Ovary (tissue), 9 donors: ENCODE results near the gene NETO2. TPM values are rescaled to one million over a fixed set of nuclear protein-coding genes. Genes with fewer than 3 reads are reported as not detected.
"Not testable (repeated sequence)": the region's sequence is repeated elsewhere in the genome, so short reads cannot be mapped to it uniquely, and the experiment has no call there.

Experiments
- DNase-seq, 5 donors: peaks; one replicate each; pipeline ENCODE4 v3.0.0-alpha.2; 2019 to 2020
- H3K27ac ChIP-seq, 2 donors: fragments of 200-600 bp; one replicate each; pipeline versions ENCODE4 v1.5.1 to v1.8.0; 2019 to 2022
- H3K27me3 ChIP-seq: fragments of 200-600 bp; one replicate; pipeline ENCODE4 v1.8.0; 2022
- H3K36me3 ChIP-seq: fragments of 200-600 bp; sonication (generic); one replicate; pipeline ENCODE4 v1.5.1; 2019
- H3K4me1 ChIP-seq: one replicate; pipeline ENCODE4 v1.8.1; 2013; ENCODE audit warnings: mild to moderate bottlenecking, moderate library complexity; ENCODE audit not compliant: insufficient read depth
- H3K4me3 ChIP-seq: fragments of 200-600 bp; sonication (generic); one replicate; pipeline ENCODE4 v1.5.1; 2017
- H3K9me3 ChIP-seq, 2 donors: fragments of 200-600 bp in 1 of 2; sonication (generic) in 1 of 2; one replicate each; pipeline versions ENCODE4 v1.5.1 to v1.8.1; 2013 to 2019; ENCODE audit warnings: mild to moderate bottlenecking in 1 of 2, moderate library complexity in 1 of 2
- EP300 ChIP-seq: sonication (generic); formaldehyde crosslinking; IDR thresholded peaks from one replicate; pipeline ENCODE4 v1.6.1; 2017; ENCODE audit warnings: antibody characterized with exemption
- POLR2A ChIP-seq: fragments of 450-650 bp; IDR thresholded peaks from one replicate; pipeline ENCODE4 v1.6.1; 2017; ENCODE audit warnings: antibody characterized with exemption, mild to moderate bottlenecking, moderate library complexity
- WGBS, 3 donors: extraction: QIAGEN DNeasy Blood & Tissue Kit in 1 of 3; methylation state at CpG; one replicate each; pipeline versions ENCODE4 v1.1.5 to v1.1.7; 2013 to 2017; 5-methylcytosine and 5-hydroxymethylcytosine counted together
- intact Hi-C, 4 donors: fragments of 100-400 bp; cut with DNase I; formaldehyde crosslinking; loops; one replicate each; pipeline versions ENCODE4 v1.11.0 to v1.15.1; 2022 to 2023
- polyA plus RNA-seq, 2 donors: library from polyadenylated mRNA; stranded (reverse); fragments of 200-250 nt in 1 of 2; fragments of 350-450 nt in 1 of 2; fragmentation: Illumina TruSeq in 1 of 2; extraction: RNeasy Lipid Tissue Mini Kit (QIAGEN cat#74804) in 1 of 2; gene quantifications; one replicate each; pipeline ENCODE4 v1.2.3, GENCODE V29; 2013 to 2014
- total RNA-seq, 7 donors: library from RNA; depleted of rRNA in 2 of 7; stranded (reverse); fragments of >200 nt in 2 of 7; fragmentation: NEBNext Ultra II Directional in 3 of 7; extraction: Animal tissue kit (Norgen Biotek cat#: 25700) in 3 of 7; gene quantifications; one replicate each; pipeline versions ENCODE4 v1.1.0 to v1.2.4, GENCODE V29; 2016 to 2023
- TF ChIP-seq, protein P1 (sequence below), 3 donors: fragments of 450-650 bp in 2 of 3; fragments of 200-600 bp in 1 of 3; IDR thresholded peaks; one replicate each; pipeline versions ENCODE4 v1.5.1 to v1.8.0; 2016 to 2022; ENCODE audit warnings: antibody characterized with exemption in 3 of 3, mild to moderate bottlenecking in 1 of 3
- donor health status: DM: no; HTN: no; CAD: no; lungs with moderate emphysema.
- donor health status: DM: no; HTN: no; CAD: no.
- donor health status: Bipolar disorder and iron deficiency.
- donor health status: DM: yes; HTN: yes; CAD: no.
- donor health status: DM: no; HTN: no; CAD: no.
- donor health status: DM: yes; HTN: yes; CAD: no.

Gene NETO2
- total and polyA plus RNA-seq, 9 donors = 0.53 to 6.3 (median 1.8) TPM

DNA sequence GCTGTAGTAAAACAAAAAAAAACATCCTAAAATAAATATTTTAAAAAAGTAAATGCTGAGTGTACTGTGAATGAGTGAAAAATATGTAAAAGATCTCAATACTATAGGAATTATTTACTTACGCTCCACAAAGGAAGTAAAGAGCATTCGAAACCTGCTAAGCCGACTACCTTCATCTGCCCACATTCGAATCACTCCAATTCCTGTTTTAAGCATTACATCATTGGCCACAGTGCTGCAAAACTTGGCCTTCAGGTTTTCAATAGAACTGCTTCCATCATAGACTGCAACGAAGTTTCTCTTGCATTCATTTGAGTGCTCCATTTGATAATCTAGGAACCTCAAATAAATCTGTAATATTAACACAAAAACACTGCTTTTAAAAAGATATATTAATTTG is 34.4 kb downstream of the NETO2 start:
- 87 to 89% (median 89%) methylated on average over 5 of the region's 5 CpGs for WGBS, 3 donors
- H3K4me1 ChIP-seq = no peaks in the 10 kb centered on the region
- intact Hi-C loops = no loop called here

GRCh38 chr16:47102921-47103320 is 40.8 kb downstream of the NETO2 start:
- H3K36me3 ChIP-seq, intact Hi-C loops, H3K4me1 ChIP-seq, DNase-seq, H3K9me3 ChIP-seq, H3K27ac ChIP-seq, H3K4me3 ChIP-seq, H3K27me3 ChIP-seq: not testable (repeated sequence)
- WGBS, 3 donors = 95 to 99% (median 97%) methylated on average over 4 of the region's 4 CpGs

More for the DNA sequence above, 34.4 kb downstream of the NETO2 start:
- H3K9me3 ChIP-seq = no peaks in the 10 kb centered on the region
- no peak for DNase-seq
- TF ChIP-seq POLR2A = no peak
- TF ChIP-seq EP300 = no peak
- TF ChIP-seq, protein P1, sequence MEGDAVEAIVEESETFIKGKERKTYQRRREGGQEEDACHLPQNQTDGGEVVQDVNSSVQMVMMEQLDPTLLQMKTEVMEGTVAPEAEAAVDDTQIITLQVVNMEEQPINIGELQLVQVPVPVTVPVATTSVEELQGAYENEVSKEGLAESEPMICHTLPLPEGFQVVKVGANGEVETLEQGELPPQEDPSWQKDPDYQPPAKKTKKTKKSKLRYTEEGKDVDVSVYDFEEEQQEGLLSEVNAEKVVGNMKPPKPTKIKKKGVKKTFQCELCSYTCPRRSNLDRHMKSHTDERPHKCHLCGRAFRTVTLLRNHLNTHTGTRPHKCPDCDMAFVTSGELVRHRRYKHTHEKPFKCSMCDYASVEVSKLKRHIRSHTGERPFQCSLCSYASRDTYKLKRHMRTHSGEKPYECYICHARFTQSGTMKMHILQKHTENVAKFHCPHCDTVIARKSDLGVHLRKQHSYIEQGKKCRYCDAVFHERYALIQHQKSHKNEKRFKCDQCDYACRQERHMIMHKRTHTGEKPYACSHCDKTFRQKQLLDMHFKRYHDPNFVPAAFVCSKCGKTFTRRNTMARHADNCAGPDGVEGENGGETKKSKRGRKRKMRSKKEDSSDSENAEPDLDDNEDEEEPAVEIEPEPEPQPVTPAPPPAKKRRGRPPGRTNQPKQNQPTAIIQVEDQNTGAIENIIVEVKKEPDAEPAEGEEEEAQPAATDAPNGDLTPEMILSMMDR (IDR thresholded peaks at IDR 0.05) = no peak
- H3K36me3 ChIP-seq = no peaks in the 10 kb centered on the region
- no peaks in the 10 kb centered on the region for H3K27me3 ChIP-seq
- no peak overlapping the region for H3K4me3 ChIP-seq
- no peak overlapping the region for H3K27ac ChIP-seq

GRCh38 chr16:47097154-47097553 is 46.6 kb downstream of the NETO2 start:
- H3K27ac ChIP-seq, H3K36me3 ChIP-seq, H3K9me3 ChIP-seq, H3K4me3 ChIP-seq, H3K27me3 ChIP-seq, H3K4me1 ChIP-seq, intact Hi-C loops, DNase-seq: not testable (repeated sequence)
- 71 to 87% (median 84%) methylated on average over 6 of the region's 6 CpGs for WGBS, 3 donors

GRCh38 chr16:47096297-47096696 is 47.4 kb downstream of the NETO2 start:
- no peaks in the 10 kb centered on the region for H3K36me3 ChIP-seq
- H3K27ac ChIP-seq = no peak overlapping the region
- intact Hi-C loops = no loop called here
- H3K27me3 ChIP-seq = no peaks in the 10 kb centered on the region
- 85 to 96% (median 92%) methylated on average over 1 of the region's 1 CpG for WGBS, 3 donors
- H3K4me1 ChIP-seq = no peaks in the 10 kb centered on the region
- TF ChIP-seq POLR2A = no peak
- TF ChIP-seq, protein P1 (IDR thresholded peaks at IDR 0.05) = no peak
- no peak for TF ChIP-seq EP300
- no peaks in the 10 kb centered on the region for H3K9me3 ChIP-seq
- H3K4me3 ChIP-seq = no peak overlapping the region
- DNase-seq = no peak

DNA sequence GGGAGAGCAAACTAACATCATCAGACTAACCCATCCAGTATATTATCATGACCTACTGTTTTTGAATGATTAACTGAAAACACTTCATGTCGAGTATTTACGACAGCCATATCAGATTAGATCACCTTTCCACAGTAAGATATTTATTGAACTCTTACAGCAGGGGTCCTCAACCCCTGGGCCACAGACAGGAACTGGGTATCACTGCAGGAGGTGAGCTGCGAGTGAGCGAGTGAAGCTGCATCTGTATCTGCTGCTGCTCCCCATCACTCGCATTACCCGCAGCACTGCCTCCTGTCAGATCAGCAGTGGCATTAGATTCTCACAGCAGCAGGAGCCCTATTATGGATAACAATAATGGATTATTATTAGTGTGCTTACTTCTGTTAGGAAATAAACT is 59.5 kb downstream of the NETO2 start:
- H3K4me1 ChIP-seq = no peaks in the 10 kb centered on the region
- no peak for TF ChIP-seq POLR2A
- TF ChIP-seq EP300 = no peak
- H3K4me3 ChIP-seq = no peak overlapping the region
- no peaks in the 10 kb centered on the region for H3K9me3 ChIP-seq
- WGBS, 3 donors = 90 to 94% (median 92%) methylated on average over 6 of the region's 6 CpGs
- no peaks in the 10 kb centered on the region for H3K36me3 ChIP-seq
- H3K27ac ChIP-seq = no peak overlapping the region
- DNase-seq = no peak
- H3K27me3 ChIP-seq = no peaks in the 10 kb centered on the region
- intact Hi-C loops = no loop called here

DNA sequence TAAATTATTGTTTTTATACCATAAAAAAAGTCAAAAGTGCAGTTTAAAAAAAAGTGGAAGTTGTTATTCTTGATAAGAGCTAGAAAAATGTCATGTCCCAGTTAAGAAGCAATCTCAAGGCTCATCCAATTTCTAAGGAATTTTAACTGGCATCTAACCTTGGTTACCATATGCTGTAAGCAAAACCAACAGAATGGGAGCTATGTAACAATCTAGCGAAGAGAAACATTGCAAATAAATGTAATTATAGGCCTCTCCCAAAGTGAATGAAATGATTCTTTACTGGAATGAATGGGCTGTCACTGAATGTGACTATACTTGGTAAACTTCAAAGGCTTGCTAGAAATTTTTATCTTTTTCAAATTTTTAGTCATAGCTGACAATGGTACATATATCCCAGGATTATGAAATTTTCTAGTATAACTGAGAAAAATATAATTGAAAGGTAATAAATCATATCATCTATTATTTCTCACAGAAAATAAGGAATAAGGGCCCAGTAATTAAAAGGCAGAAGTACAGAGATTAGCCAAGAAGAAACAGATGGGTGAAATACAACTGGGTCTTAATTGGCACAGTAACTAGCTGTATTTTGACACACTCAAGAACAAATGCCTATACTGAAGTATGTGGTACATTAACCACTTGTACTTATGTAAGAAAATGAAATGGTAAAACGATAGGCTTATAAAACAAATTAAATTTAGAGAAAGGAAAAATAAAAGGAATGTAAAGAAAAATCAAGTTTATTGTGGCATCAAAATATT is 61.5 kb downstream of the NETO2 start:
- Histone ChIP-seq H3K4me3 (no peak overlapping the region), H3K4me1 (no peaks in the 10 kb centered on the region), H3K27ac (no peak overlapping the region), H3K36me3 (no peaks in the 10 kb centered on the region), H3K9me3 (no peaks in the 10 kb centered on the region), H3K27me3 (no peaks in the 10 kb centered on the region)
- no peak for TF ChIP-seq EP300
- TF ChIP-seq, protein P1 (IDR thresholded peaks at IDR 0.05) = no peak
- TF ChIP-seq POLR2A = no peak
- no peak for DNase-seq
- WGBS, 3 donors = 83 to 94% (median 88%) methylated on average over 2 of the region's 2 CpGs
- intact Hi-C loops = no loop called here
